HL-60 (cell line): Measurements from ENCODE around the gene PPP1R11.

ENCODE experiments used
- GABPA ChIP-seq: IDR thresholded peaks from 2 replicates; pipeline ENCODE4 v1.6.1; 2012; ENCODE audit warnings: low read depth
- POLR2AphosphoS5 ChIP-seq: IDR thresholded peaks from 2 replicates; pipeline ENCODE4 v1.6.1; 2012; ENCODE audit warnings: low read depth
- TF ChIP-seq, protein P1 (sequence below): IDR thresholded peaks from one replicate; pipeline ENCODE4 v1.5.1; 2011; ENCODE audit warnings: low read length, control low read depth, inconsistent platforms; ENCODE audit not compliant: insufficient read depth
- TF ChIP-seq, protein P2 (sequence below): IDR thresholded peaks from 2 replicates; pipeline ENCODE4 v1.6.1; 2012; ENCODE audit warnings: low read depth; ENCODE audit not compliant: insufficient replicate concordance

DNA sequence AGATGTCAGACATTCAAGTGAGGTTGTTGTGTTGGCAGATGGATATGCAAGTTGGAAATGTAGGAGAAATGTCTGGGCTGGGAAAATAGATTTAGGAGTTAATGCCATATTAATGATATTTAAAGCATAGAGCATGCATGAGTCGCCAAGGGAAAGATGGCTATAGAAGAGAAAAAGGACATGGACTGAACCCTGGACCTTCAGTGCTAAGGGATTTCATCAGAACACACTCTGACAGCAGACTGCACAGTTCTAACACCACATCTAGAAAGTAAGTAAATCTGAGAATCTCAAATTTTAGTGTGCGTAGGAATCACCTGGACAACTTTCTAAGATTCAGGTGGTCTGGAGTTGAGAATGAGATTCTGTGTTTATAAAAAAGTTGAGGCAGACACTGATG lies 23.3 kb upstream of the PPP1R11 start:
- TF ChIP-seq, protein P1, sequence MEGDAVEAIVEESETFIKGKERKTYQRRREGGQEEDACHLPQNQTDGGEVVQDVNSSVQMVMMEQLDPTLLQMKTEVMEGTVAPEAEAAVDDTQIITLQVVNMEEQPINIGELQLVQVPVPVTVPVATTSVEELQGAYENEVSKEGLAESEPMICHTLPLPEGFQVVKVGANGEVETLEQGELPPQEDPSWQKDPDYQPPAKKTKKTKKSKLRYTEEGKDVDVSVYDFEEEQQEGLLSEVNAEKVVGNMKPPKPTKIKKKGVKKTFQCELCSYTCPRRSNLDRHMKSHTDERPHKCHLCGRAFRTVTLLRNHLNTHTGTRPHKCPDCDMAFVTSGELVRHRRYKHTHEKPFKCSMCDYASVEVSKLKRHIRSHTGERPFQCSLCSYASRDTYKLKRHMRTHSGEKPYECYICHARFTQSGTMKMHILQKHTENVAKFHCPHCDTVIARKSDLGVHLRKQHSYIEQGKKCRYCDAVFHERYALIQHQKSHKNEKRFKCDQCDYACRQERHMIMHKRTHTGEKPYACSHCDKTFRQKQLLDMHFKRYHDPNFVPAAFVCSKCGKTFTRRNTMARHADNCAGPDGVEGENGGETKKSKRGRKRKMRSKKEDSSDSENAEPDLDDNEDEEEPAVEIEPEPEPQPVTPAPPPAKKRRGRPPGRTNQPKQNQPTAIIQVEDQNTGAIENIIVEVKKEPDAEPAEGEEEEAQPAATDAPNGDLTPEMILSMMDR, result no peak
- TF ChIP-seq, protein P2, sequence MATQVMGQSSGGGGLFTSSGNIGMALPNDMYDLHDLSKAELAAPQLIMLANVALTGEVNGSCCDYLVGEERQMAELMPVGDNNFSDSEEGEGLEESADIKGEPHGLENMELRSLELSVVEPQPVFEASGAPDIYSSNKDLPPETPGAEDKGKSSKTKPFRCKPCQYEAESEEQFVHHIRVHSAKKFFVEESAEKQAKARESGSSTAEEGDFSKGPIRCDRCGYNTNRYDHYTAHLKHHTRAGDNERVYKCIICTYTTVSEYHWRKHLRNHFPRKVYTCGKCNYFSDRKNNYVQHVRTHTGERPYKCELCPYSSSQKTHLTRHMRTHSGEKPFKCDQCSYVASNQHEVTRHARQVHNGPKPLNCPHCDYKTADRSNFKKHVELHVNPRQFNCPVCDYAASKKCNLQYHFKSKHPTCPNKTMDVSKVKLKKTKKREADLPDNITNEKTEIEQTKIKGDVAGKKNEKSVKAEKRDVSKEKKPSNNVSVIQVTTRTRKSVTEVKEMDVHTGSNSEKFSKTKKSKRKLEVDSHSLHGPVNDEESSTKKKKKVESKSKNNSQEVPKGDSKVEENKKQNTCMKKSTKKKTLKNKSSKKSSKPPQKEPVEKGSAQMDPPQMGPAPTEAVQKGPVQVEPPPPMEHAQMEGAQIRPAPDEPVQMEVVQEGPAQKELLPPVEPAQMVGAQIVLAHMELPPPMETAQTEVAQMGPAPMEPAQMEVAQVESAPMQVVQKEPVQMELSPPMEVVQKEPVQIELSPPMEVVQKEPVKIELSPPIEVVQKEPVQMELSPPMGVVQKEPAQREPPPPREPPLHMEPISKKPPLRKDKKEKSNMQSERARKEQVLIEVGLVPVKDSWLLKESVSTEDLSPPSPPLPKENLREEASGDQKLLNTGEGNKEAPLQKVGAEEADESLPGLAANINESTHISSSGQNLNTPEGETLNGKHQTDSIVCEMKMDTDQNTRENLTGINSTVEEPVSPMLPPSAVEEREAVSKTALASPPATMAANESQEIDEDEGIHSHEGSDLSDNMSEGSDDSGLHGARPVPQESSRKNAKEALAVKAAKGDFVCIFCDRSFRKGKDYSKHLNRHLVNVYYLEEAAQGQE, result no peak
- TF ChIP-seq GABPA (no peak), POLR2AphosphoS5 (no peak)
